Upper lobe of right lung (tissue), 1 donor: Measurements from ENCODE around the gene HIPK1. TPM values are rescaled to one million over a fixed set of nuclear protein-coding genes. Genes with fewer than 3 reads are reported as not detected.
A peak's percentile ranks its signal among the peaks of the same experiment; 100 is the strongest.

Experiments used
- ATAC-seq: fragments of 200-7000 bp; cut with Tn5 transposase; one replicate; pipeline ENCODE4 v1.9.1; 2020; ENCODE audit warnings: mild to moderate bottlenecking, moderate library complexity
- DNase-seq: peaks from one replicate; pipeline ENCODE4 v3.0.0-alpha.2; 2020
- H3K27ac ChIP-seq: fragments of 200-600 bp; one replicate; pipeline ENCODE4 v1.8.0; 2022
- H3K27me3 ChIP-seq: fragments of 200-600 bp; one replicate; pipeline ENCODE4 v1.8.0; 2022; ENCODE audit warnings: mild to moderate bottlenecking
- H3K36me3 ChIP-seq: fragments of 200-600 bp; one replicate; pipeline ENCODE4 v1.8.0; 2022
- H3K4me1 ChIP-seq: fragments of 200-600 bp; one replicate; pipeline ENCODE4 v1.8.0; 2022
- H3K4me3 ChIP-seq: fragments of 200-600 bp; one replicate; pipeline ENCODE4 v1.8.0; 2022; ENCODE audit warnings: mild to moderate bottlenecking
- H3K9me3 ChIP-seq: fragments of 200-600 bp; one replicate; pipeline ENCODE4 v1.8.0; 2022
- CTCF ChIP-seq: fragments of 200-600 bp; IDR thresholded peaks from one replicate; pipeline ENCODE4 v1.8.0; 2022; ENCODE audit warnings: antibody characterized with exemption
- intact Hi-C: fragments of 100-400 bp; cut with DNase I; formaldehyde crosslinking; loops from one replicate; pipeline ENCODE4 v1.11.0; 2022
- total RNA-seq: library from RNA; stranded (reverse); fragmentation: NEBNext Ultra II Directional; extraction: Animal tissue kit (Norgen Biotek cat#: 25700); gene quantifications from one replicate; pipeline ENCODE4 v1.2.1, GENCODE V29; 2021
- donor health status: DM: no; HTN: yes; CAD: no; lungs with severe emphysema.

Gene HIPK1
- total RNA-seq, 1 donor from 2014 or later: 77.8 TPM

GRCh38 chr1:113940365-113941244 is 11.5 kb downstream of the HIPK1 start:
- TF ChIP-seq CTCF: no peak
- H3K9me3 ChIP-seq: no peaks in the 10 kb centered on the region
- peaks cover 26% of the 10 kb centered on the region for H3K36me3 ChIP-seq
- peaks cover 29% of the 10 kb centered on the region for H3K4me1 ChIP-seq
- H3K4me3 ChIP-seq: no peak overlapping the region
- intact Hi-C loops: no loop called here
- H3K27me3 ChIP-seq: no peaks in the 10 kb centered on the region
- DNase-seq (no peak), ATAC-seq (no peak)
- peak overlapping the region; percentile 7 for H3K27ac ChIP-seq

DNA sequence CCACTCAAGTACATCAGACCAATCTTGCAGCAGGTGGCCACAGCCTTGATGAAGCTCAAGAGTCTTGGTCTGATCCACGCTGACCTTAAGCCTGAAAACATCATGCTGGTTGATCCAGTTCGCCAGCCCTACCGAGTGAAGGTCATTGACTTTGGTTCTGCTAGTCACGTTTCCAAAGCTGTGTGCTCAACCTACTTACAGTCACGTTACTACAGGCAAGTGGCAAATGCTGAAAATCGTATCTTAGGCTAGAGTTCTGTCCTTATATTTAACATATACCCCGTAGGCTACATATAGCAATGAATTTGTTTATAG is 12.1 kb downstream of the HIPK1 start:
- Histone ChIP-seq H3K27me3 (no peaks in the 10 kb centered on the region), H3K4me1 (peaks cover 28% of the 10 kb centered on the region), H3K9me3 (no peaks in the 10 kb centered on the region), H3K27ac (no peak overlapping the region), H3K36me3 (peaks cover 26% of the 10 kb centered on the region), H3K4me3 (no peak overlapping the region)
- intact Hi-C loops: no loop called here
- ATAC-seq (no peak), DNase-seq (no peak)
- no peak for TF ChIP-seq CTCF

- Histone ChIP-seq H3K9me3 (no peaks in the 10 kb centered on the region), H3K4me1 (peaks cover 28% of the 10 kb centered on the region), H3K4me3 (no peak overlapping the region), H3K27ac (no peak overlapping the region), H3K36me3 (peaks cover 26% of the 10 kb centered on the region), H3K27me3 (no peaks in the 10 kb centered on the region)
- ATAC-seq (no peak), DNase-seq (no peak)
- intact Hi-C loops: no loop called here
- no peak for TF ChIP-seq CTCF
Observed at GRCh38 chr1:113942527-113942926, 13.4 kb downstream of the HIPK1 start.

DNA sequence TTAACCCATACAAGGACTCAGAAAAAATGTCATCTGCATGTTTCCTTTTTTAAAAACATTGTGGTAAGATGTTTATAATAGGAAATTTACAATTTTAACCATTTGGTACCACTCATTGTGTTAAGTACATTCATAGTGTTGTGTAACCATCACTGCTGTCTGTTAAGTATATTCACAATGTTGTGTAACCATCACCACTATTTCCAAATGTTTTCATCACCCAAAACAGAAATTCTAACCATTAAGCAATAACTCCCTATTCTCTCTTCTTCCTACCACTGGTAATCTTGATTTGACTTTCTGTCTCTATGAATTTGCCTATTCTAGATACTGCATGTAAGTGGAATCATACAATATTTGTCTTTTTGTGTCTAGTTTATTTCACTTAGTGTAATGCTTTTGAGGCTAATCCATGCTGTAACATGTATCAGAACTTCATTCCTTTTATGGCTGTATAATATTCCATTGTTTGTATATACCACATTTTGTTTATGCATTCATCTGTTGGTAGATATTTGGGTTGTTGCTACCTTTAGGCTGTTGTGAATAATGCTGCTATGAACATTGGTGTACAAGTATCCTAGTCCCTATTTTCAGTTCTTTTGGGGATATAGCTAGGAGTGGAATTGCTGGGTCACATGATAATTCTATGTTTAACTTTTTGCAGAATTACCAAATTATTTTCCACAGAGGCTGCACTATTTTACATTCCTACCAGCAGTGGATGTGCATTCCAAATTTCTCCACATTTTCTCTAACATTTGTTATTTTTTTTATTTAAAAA is 14.1 kb downstream of the HIPK1 start:
- H3K4me1 ChIP-seq: peaks cover 35% of the 10 kb centered on the region
- no peak for TF ChIP-seq CTCF
- no peaks in the 10 kb centered on the region for H3K9me3 ChIP-seq
- H3K4me3 ChIP-seq: no peak overlapping the region
- ATAC-seq (peak; percentile 30), DNase-seq (no peak)
- intact Hi-C loops: no loop called here
- peaks cover 26% of the 10 kb centered on the region for H3K36me3 ChIP-seq
- H3K27me3 ChIP-seq: no peaks in the 10 kb centered on the region
- H3K27ac ChIP-seq: no peak overlapping the region

DNA sequence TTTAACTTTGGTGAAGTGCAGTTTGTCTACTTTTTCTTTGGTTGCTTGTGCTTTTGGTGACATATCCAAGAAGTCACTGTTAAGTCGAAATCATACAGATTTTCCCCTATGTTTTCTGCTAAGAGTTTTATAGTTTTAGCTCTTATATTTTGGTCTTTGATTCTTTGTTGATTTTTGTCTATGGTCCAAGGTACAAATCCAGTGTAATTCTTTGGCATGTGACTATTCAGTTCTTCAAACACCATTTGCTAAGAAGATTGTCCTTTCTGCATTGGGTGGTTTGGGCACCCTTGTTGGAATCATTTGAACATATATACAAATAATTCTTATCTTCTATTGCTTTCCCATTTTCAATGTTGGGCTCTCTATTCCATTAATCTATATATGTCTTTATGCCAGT is 16.2 kb downstream of the HIPK1 start:
- Histone ChIP-seq H3K27ac (no peak overlapping the region), H3K9me3 (no peaks in the 10 kb centered on the region), H3K4me3 (no peak overlapping the region), H3K36me3 (peaks cover 24% of the 10 kb centered on the region), H3K4me1 (peaks cover 34% of the 10 kb centered on the region), H3K27me3 (no peaks in the 10 kb centered on the region)
- intact Hi-C loops: no loop called here
- DNase-seq (no peak), ATAC-seq (no peak)
- TF ChIP-seq CTCF: no peak
